Measurements from ENCODE around the gene NFIB. TPM values are rescaled to one million over a fixed set of nuclear protein-coding genes. Genes with fewer than 3 reads are reported as not detected.

NFIB gene
- polyA plus RNA-seq, 3 donors = not detected

DNA sequence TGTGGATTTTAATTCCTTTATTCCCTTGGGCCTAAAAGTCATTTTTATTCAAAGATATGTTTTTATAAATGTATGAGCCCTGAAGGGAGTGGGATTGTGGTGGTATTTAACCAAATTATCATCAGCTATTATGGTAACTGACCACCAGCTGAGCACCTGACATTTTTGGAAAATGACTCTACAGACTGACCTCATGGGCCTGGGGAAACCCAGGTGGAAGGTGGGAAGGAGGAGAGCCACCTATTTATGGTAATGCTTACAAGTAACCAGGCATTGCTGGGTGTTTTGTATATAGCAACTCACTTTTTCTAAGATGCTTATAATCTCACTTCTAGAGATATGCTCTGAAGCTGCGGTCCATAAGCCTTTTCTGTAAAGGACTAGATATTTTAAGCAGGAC, 22.3 kb upstream of the NFIB start:
- DNase-seq = no peak
- Mint-ChIP-seq H3K36me3 (no peaks in the 10 kb centered on the region), H3K27ac (no peak overlapping the region), H3K4me1 (no peaks in the 10 kb centered on the region), H3K27me3 (ENCODE audit: low read depth in 3 of 3) (peaks cover 3 to 31% (median 7%) of the 10 kb centered on the region in 3 donors), H3K9me3 (peaks cover 0 to 4% (median 0%) of the 10 kb centered on the region in 7 donors), H3K4me3 (no peak overlapping the region)
- Histone ChIP-seq H2AFZ (ENCODE audit: insufficient read depth, low read depth, low read length, poor library complexity, severe bottlenecking) (no peak overlapping the region), H4K20me1 (ENCODE audit: insufficient read depth, low read length) (no peaks in the 10 kb centered on the region), H3K9ac (ENCODE audit: insufficient read depth, low read length, poor library complexity, severe bottlenecking) (no peak overlapping the region), H3K4me3 (replicated peaks in 1 of 3; ENCODE audit: low read depth in 2 of 3, low read length in 3 of 3) (no peak overlapping the region), H3K36me3 (replicated peaks in 1 of 2; ENCODE audit: control insufficient read depth in 1 of 2, insufficient read depth in 2 of 2, low read length in 2 of 2) (no peaks in the 10 kb centered on the region), H3K27ac (ENCODE audit: low read depth in 1 of 2, low read length in 2 of 2) (no peak overlapping the region), H3K79me2 (ENCODE audit: insufficient read depth, low read length) (no peaks in the 10 kb centered on the region), H3K9me3 (replicated peaks in 1 of 2; ENCODE audit: control insufficient read depth in 1 of 2, insufficient read depth in 1 of 2, low read length in 2 of 2) (no peaks in the 10 kb centered on the region), H3K4me1 (ENCODE audit: control insufficient read depth in 1 of 2, insufficient read depth in 2 of 2, low read length in 2 of 2) (no peaks in the 10 kb centered on the region), H3K4me2 (replicated peaks; ENCODE audit: extremely low read depth, low read length, poor library complexity, severe bottlenecking) (no peak overlapping the region), H3K27me3 (ENCODE audit: control insufficient read depth in 2 of 2, insufficient read depth in 2 of 2, low read length in 2 of 2) (peaks cover 0 to 3% of the 10 kb centered on the region in 2 donors)
- intact Hi-C loops (cut with micrococcal nuclease) = no loop called here
- no CpG with 5 or more reads among the region's 1 CpG for WGBS (ENCODE audit: insufficient coverage)
- TF ChIP-seq, protein P1, sequence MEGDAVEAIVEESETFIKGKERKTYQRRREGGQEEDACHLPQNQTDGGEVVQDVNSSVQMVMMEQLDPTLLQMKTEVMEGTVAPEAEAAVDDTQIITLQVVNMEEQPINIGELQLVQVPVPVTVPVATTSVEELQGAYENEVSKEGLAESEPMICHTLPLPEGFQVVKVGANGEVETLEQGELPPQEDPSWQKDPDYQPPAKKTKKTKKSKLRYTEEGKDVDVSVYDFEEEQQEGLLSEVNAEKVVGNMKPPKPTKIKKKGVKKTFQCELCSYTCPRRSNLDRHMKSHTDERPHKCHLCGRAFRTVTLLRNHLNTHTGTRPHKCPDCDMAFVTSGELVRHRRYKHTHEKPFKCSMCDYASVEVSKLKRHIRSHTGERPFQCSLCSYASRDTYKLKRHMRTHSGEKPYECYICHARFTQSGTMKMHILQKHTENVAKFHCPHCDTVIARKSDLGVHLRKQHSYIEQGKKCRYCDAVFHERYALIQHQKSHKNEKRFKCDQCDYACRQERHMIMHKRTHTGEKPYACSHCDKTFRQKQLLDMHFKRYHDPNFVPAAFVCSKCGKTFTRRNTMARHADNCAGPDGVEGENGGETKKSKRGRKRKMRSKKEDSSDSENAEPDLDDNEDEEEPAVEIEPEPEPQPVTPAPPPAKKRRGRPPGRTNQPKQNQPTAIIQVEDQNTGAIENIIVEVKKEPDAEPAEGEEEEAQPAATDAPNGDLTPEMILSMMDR (IDR thresholded peaks at IDR 0.05) = no peak

DNA sequence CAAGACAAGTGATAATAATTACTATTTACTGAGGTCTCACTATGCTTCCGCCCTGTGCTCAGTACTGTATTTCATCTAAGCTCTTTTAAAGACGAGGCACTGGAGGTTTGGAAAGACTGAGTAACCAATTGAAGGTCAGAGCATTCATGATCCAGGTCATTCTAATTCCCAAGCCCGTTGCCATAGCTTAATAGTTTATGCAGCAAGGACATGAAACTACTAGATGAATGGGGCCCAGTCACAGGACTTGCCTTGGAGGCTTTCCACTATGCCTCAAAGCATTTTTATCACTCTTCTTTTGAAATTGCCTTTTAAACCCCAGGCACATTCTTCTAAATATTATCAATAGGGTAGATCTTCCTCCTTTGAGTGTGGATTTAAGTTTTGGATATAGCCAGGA, 17.2 kb upstream of the NFIB start:
- no peaks in the 10 kb centered on the region for H4K20me1 ChIP-seq (ENCODE audit: insufficient read depth, low read length)
- no peak overlapping the region for H2AFZ ChIP-seq (ENCODE audit: insufficient read depth, low read depth, low read length, poor library complexity, severe bottlenecking)
- no peak for DNase-seq
- Mint-ChIP-seq H3K4me1 (no peaks in the 10 kb centered on the region), H3K4me3 (no peak overlapping the region), H3K9me3 (peaks cover 0 to 3% (median 2%) of the 10 kb centered on the region in 7 donors), H3K27me3 (ENCODE audit: low read depth in 3 of 3) (peaks cover 9 to 44% (median 17%) of the 10 kb centered on the region in 3 donors), H3K36me3 (no peaks in the 10 kb centered on the region), H3K27ac (no peak overlapping the region)
- no peak overlapping the region for H3K27ac ChIP-seq (ENCODE audit: low read depth in 1 of 2, low read length in 2 of 2)
- no peak overlapping the region for H3K4me3 ChIP-seq (replicated peaks in 1 of 3; ENCODE audit: low read depth in 2 of 3, low read length in 3 of 3)
- WGBS (ENCODE audit: insufficient coverage) = 100% methylated on average over 2 of the region's 3 CpGs
- no peak overlapping the region for H3K9ac ChIP-seq (ENCODE audit: insufficient read depth, low read length, poor library complexity, severe bottlenecking)
- TF ChIP-seq, protein P1 (IDR thresholded peaks at IDR 0.05) = no peak
- H3K4me2 ChIP-seq (replicated peaks; ENCODE audit: extremely low read depth, low read length, poor library complexity, severe bottlenecking) = no peak overlapping the region
- no peaks in the 10 kb centered on the region for H3K79me2 ChIP-seq (ENCODE audit: insufficient read depth, low read length)
- no peaks in the 10 kb centered on the region for H3K9me3 ChIP-seq (replicated peaks in 1 of 2; ENCODE audit: control insufficient read depth in 1 of 2, insufficient read depth in 1 of 2, low read length in 2 of 2)
- no peaks in the 10 kb centered on the region for H3K36me3 ChIP-seq (replicated peaks in 1 of 2; ENCODE audit: control insufficient read depth in 1 of 2, insufficient read depth in 2 of 2, low read length in 2 of 2)
- no peaks in the 10 kb centered on the region for H3K4me1 ChIP-seq (ENCODE audit: control insufficient read depth in 1 of 2, insufficient read depth in 2 of 2, low read length in 2 of 2)
- peaks cover 18 to 23% of the 10 kb centered on the region in 2 donors for H3K27me3 ChIP-seq (ENCODE audit: control insufficient read depth in 2 of 2, insufficient read depth in 2 of 2, low read length in 2 of 2)
- intact Hi-C loops (cut with micrococcal nuclease) = no loop called here

Measured in CD14-positive monocyte (primary cell).